K562 (cell line): Measurements from ENCODE around the gene CLEC10A. TPM values are rescaled to one million over a fixed set of nuclear protein-coding genes. Genes with fewer than 3 reads are reported as not detected.

ENCODE experiments used
- ATAC-seq: fragments of 200-7000 bp; cut with Tn5 transposase; 3 replicates; pipeline ENCODE4 v1.9.1; 2020; ENCODE audit warnings: moderate library complexity
- BruUV-seq: library from RNA; stranded (reverse); fragments of 400-500 nt; replicated peaks from 2 replicates; lab custom pipeline; 2021; lab: Mats Ljungman, UMichigan
- CTCF ChIA-PET: fragments of 300-600 bp; formaldehyde crosslinking; extraction: SDS; loops from one replicate; lab custom pipeline; 2021; ENCODE audit warnings: low intra/inter-chr PET ratio; lab: Yijun Ruan, JAX
- POLR2A ChIA-PET: fragments of 300-600, 350-650 bp; sonication (Branson Sonifier 250); formaldehyde crosslinking; extraction: SDS; loops from one replicate; lab custom pipeline; 2021; ENCODE audit warnings: antibody characterized with exemption, inconsistent platforms; lab: Yijun Ruan, JAX
- DNase-seq, 4 experiments: peaks; one replicate each; pipeline versions ENCODE4 v3.0.0 to v3.0.0-alpha.2; 2011 to 2018; ENCODE audit warnings: low spot score in 3 of 4, mixed read lengths in 3 of 4; ENCODE audit errors: extremely low read depth in 1 of 4
- FAIRE-seq: peaks from 2 replicates; lab custom pipeline; 2011; peaks lifted over from hg19 to GRCh38; lab: Jason Lieb, UNC
- H2AFZ ChIP-seq: 2 replicates; pipeline ENCODE4 v1.6.0; 2011; ENCODE audit warnings: low read depth, low read length, control low read depth, inconsistent platforms
- H3K27ac ChIP-seq: fragments of 200-600 bp; 3 replicates; pipeline ENCODE4 v1.8.0; 2011; ENCODE audit warnings: low read depth, mild to moderate bottlenecking, control low read depth, inconsistent platforms, low read length, moderate library complexity, mixed read lengths; ENCODE audit errors: extremely low read depth
- H3K27me3 ChIP-seq, 2 experiments: fragments of 300-600 bp in 1 of 2; 2 replicates in 1 of 2; 3 replicates in 1 of 2; pipeline versions ENCODE4 v1.6.0 to v1.8.0; 2011; ENCODE audit warnings: inconsistent platforms in 2 of 2, low read length in 2 of 2, mild to moderate bottlenecking in 1 of 2, mixed read lengths in 1 of 2, moderate library complexity in 1 of 2; ENCODE audit not compliant: control insufficient read depth in 2 of 2, insufficient read depth in 2 of 2
- H3K36me3 ChIP-seq: fragments of 300-600 bp; 3 replicates; pipeline ENCODE4 v1.8.0; 2011; ENCODE audit warnings: mild to moderate bottlenecking, low read length, inconsistent platforms; ENCODE audit not compliant: control insufficient read depth, insufficient read depth
- H3K4me1 ChIP-seq, 2 experiments: fragments of 200-600 bp in 1 of 2; replicated peaks in 1 of 2; 2 replicates in 1 of 2; 3 replicates in 1 of 2; pipeline versions ENCODE4 v1.5.1 to v1.8.0; 2011; ENCODE audit warnings: inconsistent platforms in 2 of 2, low read length in 2 of 2, mild to moderate bottlenecking in 1 of 2, mixed read lengths in 1 of 2, moderate library complexity in 1 of 2; ENCODE audit not compliant: control insufficient read depth in 2 of 2, insufficient read depth in 2 of 2
- H3K4me2 ChIP-seq: 2 replicates; pipeline ENCODE4 v1.6.1; 2011; ENCODE audit warnings: low read length, control low read depth, inconsistent platforms, mixed read lengths; ENCODE audit not compliant: insufficient read depth
- H3K4me3 ChIP-seq: fragments of 200-600 bp; sonication (generic), shearing (Covaris generic); 2 replicates; pipeline ENCODE4 v1.5.1; 2016; ENCODE audit warnings: control low read depth, inconsistent platforms
- H3K79me2 ChIP-seq: fragments of 200-600 bp; 3 replicates; pipeline ENCODE4 v1.8.0; 2011; ENCODE audit warnings: low read length, inconsistent platforms; ENCODE audit not compliant: control insufficient read depth, insufficient read depth
- H3K9ac ChIP-seq, 2 experiments: 2 replicates each; pipeline versions ENCODE4 v1.6.0 to v1.6.1; 2011; ENCODE audit warnings: low read depth in 2 of 2, low read length in 2 of 2, control low read depth in 1 of 2, inconsistent platforms in 1 of 2, mild to moderate bottlenecking in 1 of 2, mixed read lengths in 1 of 2; ENCODE audit not compliant: insufficient read depth in 1 of 2
- H3K9me1 ChIP-seq: one replicate; pipeline ENCODE4 v1.6.0; 2011; ENCODE audit warnings: inconsistent platforms, mild to moderate bottlenecking, low read length, moderate library complexity; ENCODE audit not compliant: control insufficient read depth, insufficient read depth
- H3K9me3 ChIP-seq: replicated peaks from 2 replicates; pipeline ENCODE4 v1.5.1; 2011; ENCODE audit warnings: low read depth, low read length, inconsistent platforms; ENCODE audit not compliant: control insufficient read depth, insufficient read depth
- H4K20me1 ChIP-seq: replicated peaks from 2 replicates; pipeline ENCODE4 v1.6.1; 2011; ENCODE audit warnings: low read length, inconsistent platforms, mixed read lengths; ENCODE audit not compliant: control insufficient read depth, insufficient read depth
- CBX3 ChIP-seq, 2 experiments: IDR thresholded peaks; 1 replicate in 1 of 2; 2 replicates in 1 of 2; pipeline ENCODE4 v1.6.1; 2012; ENCODE audit warnings: inconsistent platforms in 2 of 2, low read length in 2 of 2, borderline replicate concordance in 1 of 2, control low read depth in 1 of 2
- CCNT2 ChIP-seq: IDR thresholded peaks from 2 replicates; pipeline ENCODE4 v1.6.1; 2011; ENCODE audit warnings: borderline replicate concordance, low read depth, mild to moderate bottlenecking, moderate library complexity, mixed read lengths, low read length; ENCODE audit not compliant: insufficient read length; ENCODE audit errors: extremely low read depth
- GTF2B ChIP-seq: IDR thresholded peaks from 2 replicates; pipeline ENCODE4 v1.6.1; 2011; ENCODE audit not compliant: insufficient read length; ENCODE audit errors: extremely low read depth
- GTF2E2 ChIP-seq: fragments of 200-800 bp; sonication (Bioruptor generic); IDR thresholded peaks from 2 replicates; pipeline ENCODE4 v1.6.1; 2016; ENCODE audit warnings: missing genetic modification characterization, missing compliant biosample characterization
- RBM25 ChIP-seq: fragments of 200-400 bp; formaldehyde crosslinking; IDR thresholded peaks from 2 replicates; pipeline ENCODE4 v1.6.1; 2018; ENCODE audit warnings: low read length, low read depth, moderate library complexity; ENCODE audit not compliant: severe bottlenecking
- SMAD1 ChIP-seq: fragments of 150-350 bp; IDR thresholded peaks from 2 replicates; pipeline ENCODE4 v1.6.1; 2014; ENCODE audit warnings: low read length, low read depth; ENCODE audit not compliant: partially characterized antibody
- ZNF282 ChIP-seq: sonication (generic); formaldehyde crosslinking; IDR thresholded peaks from 2 replicates; pipeline ENCODE4 v1.8.1; 2023; ENCODE audit warnings: missing genetic modification reagents
- WGBS: fragments of 100-300 bp; shearing (Covaris generic); methylation state at CpG from one replicate; pipeline ENCODE4 v1.1.6; 2016; ENCODE audit warnings: low coverage, mixed read lengths; ENCODE audit not compliant: insufficient coverage; ENCODE audit errors: missing lambda C conversion rate; 5-methylcytosine and 5-hydroxymethylcytosine counted together
- in situ Hi-C: fragments of 300-500 bp; cut with MboI; formaldehyde crosslinking; loops from 4 replicates; pipeline ENCODE4 v1.15.0; 2018; ENCODE audit warnings: inconsistent platforms, mixed read lengths
- intact Hi-C: fragments of 100-400 bp; cut with micrococcal nuclease; formaldehyde crosslinking; loops from 2 replicates; pipeline ENCODE4 v1.14.2; 2022
- polyA plus RNA-seq, 8 experiments: library from polyadenylated mRNA; depleted of rRNA in 4 of 8; stranded (reverse) in 5 of 8; unstranded in 3 of 8; fragments of >200 nt; fragmentation: Nextera tagmentation in 2 of 8; fragmentation: Illumina TruSeq in 1 of 8; extraction: Ambion mirVana in 2 of 8; extraction: Trizol in 1 of 8; gene quantifications; 2 replicates each; pipeline versions ENCODE4 v1.2.1 to v1.2.3, GENCODE V29; 2011 to 2014; ENCODE audit warnings: inconsistent platforms in 1 of 8, missing spikeins in 1 of 8
- total RNA-seq, 7 experiments: library from RNA; depleted of rRNA in 6 of 7; stranded (reverse); fragments of >200 nt in 6 of 7; fragmentation: Illumina TruSeq in 2 of 7; extraction: Trizol in 2 of 7; gene quantifications; 2 replicates each; pipeline versions ENCODE4 v1.2.1 to v1.2.3, GENCODE V29; 2011 to 2021; ENCODE audit warnings: low replicate concordance in 1 of 7

Gene CLEC10A
- total and polyA plus RNA-seq, 9 of the 15 experiments (the other 6 are each of a cell fraction or from before 2014, with no cell fraction given) = 0.04 to 0.11 (median 0.05) TPM; not detected in 6

GRCh38 chr17:7047566-7047965 is 32.5 kb downstream of the CLEC10A start:
- Histone ChIP-seq H3K36me3 (no peaks in the 10 kb centered on the region), H3K4me3 (no peak overlapping the region), H3K27me3 (peaks cover 0 to 7% of the 10 kb centered on the region in 2 experiments; a peak in 4 of 5 replicates), H3K4me1 (peaks cover 0 to 16% of the 10 kb centered on the region in 2 experiments; a peak in 4 of 5 replicates), H3K79me2 (no peaks in the 10 kb centered on the region), H3K27ac (no peak overlapping the region), H3K9me1 (no peaks in the 10 kb centered on the region), H4K20me1 (no peaks in the 10 kb centered on the region), H3K9me3 (no peaks in the 10 kb centered on the region), H3K4me2 (no peak overlapping the region), H3K9ac (no peak overlapping the region), H2AFZ (no peak overlapping the region)
- ChIA-PET POLR2A (no interaction called here), CTCF (interaction anchor here (0.6 to 3.6 kb wide), 3 partner anchors 88 to 229 kb away, joined by 3 to 41 read pairs (median 4); no protein-coding TSS in a partner anchor)
- BruUV-seq = no TSS peak
- TF ChIP-seq CBX3 (IDR thresholded peaks at IDR 0.05; ENCODE audit: borderline replicate concordance in 1 of 2, low read length in 2 of 2) = no peak
- peak; percentile 61 for TF ChIP-seq RBM25
- no peak for TF ChIP-seq GTF2E2
- no peak for TF ChIP-seq GTF2B
- TF ChIP-seq CCNT2 = no peak
- no peak for TF ChIP-seq SMAD1
- TF ChIP-seq ZNF282 = no peak
- WGBS = 62% methylated on average over 6 of the region's 6 CpGs
- no peak for FAIRE-seq
- no peak for ATAC-seq
- DNase-seq = no peak
- in situ Hi-C loops (loop anchor here (10.0 to 25.0 kb wide), 2 partner anchors 287 to 515 kb away; partner anchors contain the start of genes ACAP1, SENP3 and TNFSF13), intact Hi-C loops (no loop called here)
